AG10803 (cell line): ENCODE measurements around the gene REV1.
"Not testable (repeated sequence)": the region's sequence is repeated elsewhere in the genome, so short reads cannot be mapped to it uniquely, and the experiment has no call there.

Source experiments
- DNase-seq: peaks from one replicate; pipeline ENCODE4 v3.0.0; 2010; ENCODE audit warnings: low read depth
- H3K4me3 ChIP-seq: 2 replicates; pipeline ENCODE4 v1.5.1; 2011; ENCODE audit warnings: mild to moderate bottlenecking, low read length, control low read depth
- TF ChIP-seq, protein P1 (sequence below): conservative IDR thresholded peaks from 2 replicates; pipeline ENCODE4 v1.5.1; 2011; ENCODE audit warnings: mild to moderate bottlenecking, low read length, control low read depth, inconsistent platforms

The REV1 gene

DNA sequence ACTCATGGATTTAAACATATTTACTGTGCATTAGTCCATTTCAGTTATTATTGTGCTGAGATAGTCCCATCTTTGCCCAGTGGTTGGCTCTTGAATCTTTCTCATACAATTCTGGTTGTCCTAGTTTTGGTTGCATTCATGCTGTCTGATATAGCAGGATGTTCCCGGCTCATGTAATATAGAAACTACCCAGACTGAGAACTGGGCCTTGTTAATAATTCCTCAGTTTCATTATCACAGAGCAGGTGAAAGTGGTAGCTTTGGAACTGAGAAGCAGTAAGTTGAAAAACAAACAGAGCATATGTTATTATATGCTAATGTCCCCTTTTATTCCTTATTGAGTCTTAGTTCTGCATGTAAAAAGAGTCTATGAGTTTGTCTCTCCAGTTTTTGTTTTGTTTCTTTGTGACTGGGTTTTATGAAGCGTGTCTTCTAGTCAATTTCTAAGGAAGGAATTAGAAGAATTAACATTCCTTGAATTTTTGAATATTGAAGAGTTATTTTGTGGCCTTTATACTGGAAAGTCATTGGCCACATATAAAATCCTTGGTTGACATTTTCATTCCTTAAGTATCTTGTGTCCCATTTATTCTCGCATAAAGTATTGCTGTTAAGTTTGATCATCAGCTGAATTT, 109.3 kb downstream of the REV1 start:
- DNase-seq = peak; percentile 38
- TF ChIP-seq, protein P1, sequence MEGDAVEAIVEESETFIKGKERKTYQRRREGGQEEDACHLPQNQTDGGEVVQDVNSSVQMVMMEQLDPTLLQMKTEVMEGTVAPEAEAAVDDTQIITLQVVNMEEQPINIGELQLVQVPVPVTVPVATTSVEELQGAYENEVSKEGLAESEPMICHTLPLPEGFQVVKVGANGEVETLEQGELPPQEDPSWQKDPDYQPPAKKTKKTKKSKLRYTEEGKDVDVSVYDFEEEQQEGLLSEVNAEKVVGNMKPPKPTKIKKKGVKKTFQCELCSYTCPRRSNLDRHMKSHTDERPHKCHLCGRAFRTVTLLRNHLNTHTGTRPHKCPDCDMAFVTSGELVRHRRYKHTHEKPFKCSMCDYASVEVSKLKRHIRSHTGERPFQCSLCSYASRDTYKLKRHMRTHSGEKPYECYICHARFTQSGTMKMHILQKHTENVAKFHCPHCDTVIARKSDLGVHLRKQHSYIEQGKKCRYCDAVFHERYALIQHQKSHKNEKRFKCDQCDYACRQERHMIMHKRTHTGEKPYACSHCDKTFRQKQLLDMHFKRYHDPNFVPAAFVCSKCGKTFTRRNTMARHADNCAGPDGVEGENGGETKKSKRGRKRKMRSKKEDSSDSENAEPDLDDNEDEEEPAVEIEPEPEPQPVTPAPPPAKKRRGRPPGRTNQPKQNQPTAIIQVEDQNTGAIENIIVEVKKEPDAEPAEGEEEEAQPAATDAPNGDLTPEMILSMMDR = no peak
- no peak overlapping the region for H3K4me3 ChIP-seq

DNA sequence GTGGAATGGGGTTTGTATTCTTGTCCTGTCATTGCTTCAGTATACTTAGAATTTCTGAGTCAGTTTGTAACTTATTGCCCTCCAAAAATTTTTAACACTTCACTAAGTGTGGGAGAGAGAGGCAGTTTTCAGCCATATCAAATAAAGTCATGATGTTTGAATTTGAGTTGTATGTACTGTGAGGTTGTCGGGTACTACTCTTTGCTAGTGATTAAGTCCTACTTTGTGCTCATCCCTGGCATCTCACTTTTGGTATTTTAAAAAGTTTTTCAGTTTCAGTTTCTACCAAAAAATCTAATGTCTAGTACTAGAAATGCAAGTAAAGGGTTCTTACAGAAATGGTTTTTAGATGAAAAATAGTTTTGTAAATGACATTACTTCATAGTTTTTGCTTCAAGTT, 111.9 kb downstream of the REV1 start:
- TF ChIP-seq, protein P1 = no peak
- no peak for DNase-seq
- no peak overlapping the region for H3K4me3 ChIP-seq

DNA sequence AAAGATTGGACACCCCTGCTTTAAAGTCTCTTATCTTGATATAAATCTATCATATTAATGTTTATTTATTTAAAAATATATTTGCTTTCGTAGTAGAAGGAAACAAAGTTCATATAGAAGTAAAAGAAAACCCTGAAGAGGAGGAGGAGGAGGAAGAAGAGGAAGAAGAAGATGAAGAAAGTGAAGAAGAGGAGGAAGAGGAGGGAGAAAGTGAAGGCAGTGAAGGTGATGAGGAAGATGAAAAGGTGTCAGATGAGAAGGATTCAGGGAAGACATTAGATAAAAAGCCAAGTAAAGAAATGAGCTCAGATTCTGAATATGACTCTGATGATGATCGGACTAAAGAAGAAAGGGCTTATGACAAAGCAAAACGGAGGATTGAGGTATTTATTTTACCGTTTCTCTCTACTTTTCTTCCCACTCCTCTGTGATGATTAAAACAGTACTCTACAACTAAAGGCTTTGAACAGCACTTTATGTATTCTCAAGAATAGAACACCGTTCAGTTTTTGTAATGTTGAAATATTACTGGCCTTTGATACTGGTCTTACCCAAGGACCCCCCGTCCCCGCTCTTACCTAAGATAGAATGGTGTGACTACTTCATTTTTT, 113.5 kb downstream of the REV1 start:
- no peak for DNase-seq
- TF ChIP-seq, protein P1 = no peak
- H3K4me3 ChIP-seq = no peak overlapping the region

DNA sequence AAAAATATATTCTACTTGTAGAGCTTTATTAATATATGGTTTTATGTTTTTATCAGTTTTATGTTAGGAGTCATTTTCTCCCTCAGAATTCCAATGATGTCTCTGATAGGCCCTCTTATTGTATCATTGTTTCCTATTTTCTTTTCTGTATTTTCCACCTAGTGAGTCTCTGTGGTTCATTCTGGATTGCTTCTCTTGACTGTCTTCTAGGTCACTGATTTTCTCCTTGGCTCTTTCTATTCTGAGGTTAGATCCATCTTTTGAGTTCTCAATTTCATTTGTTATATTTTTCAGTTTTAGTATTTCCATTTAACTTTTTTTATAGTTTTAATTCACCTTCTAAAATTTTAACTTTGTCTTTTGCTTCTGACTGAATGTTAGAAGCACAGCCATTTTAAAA, 115.1 kb downstream of the REV1 start:
- no peak overlapping the region for H3K4me3 ChIP-seq
- DNase-seq = no peak
- TF ChIP-seq, protein P1 = no peak

DNA sequence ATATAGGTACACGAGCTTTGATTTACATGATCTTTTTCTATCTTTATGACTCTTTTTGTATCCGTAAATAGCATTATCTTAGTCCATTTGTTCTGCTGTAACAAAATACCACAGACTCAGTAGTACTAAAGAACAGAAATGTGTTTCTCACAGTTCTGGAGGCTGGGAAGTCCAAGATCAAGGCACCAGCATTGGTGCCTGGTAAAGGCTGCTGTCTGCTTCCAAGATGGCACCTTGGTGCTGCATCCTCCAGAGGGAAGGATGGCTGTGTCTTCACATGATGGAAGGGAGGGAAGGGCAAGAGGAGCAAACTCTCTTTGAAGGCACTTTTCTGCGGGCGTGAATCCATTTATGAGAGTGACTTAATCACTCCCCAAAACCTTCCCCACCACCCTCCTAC, 116.7 kb downstream of the REV1 start:
- H3K4me3 ChIP-seq = no peak overlapping the region
- no peak for DNase-seq
- TF ChIP-seq, protein P1 = no peak

DNA sequence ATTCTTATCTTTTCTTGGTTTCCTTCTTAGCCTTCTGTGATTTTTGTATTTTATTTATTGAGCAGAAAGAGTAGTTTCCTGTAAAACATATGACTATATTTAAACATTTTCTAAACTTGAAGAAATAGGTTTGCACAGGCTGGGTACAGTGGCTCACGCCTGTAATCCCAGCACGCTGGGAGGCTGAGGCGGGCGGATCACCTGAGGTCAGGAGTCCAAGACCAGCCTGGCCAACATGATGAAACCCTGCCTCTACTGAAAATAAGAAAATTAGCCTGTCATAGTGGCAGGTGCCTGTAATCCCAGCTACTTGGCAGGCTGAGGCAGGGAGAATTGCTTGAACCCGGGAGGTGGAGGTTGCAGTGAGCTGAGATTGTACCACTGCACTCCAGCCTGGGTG, 121.0 kb downstream of the REV1 start:
- DNase-seq, H3K4me3 ChIP-seq: not testable (repeated sequence)

DNA sequence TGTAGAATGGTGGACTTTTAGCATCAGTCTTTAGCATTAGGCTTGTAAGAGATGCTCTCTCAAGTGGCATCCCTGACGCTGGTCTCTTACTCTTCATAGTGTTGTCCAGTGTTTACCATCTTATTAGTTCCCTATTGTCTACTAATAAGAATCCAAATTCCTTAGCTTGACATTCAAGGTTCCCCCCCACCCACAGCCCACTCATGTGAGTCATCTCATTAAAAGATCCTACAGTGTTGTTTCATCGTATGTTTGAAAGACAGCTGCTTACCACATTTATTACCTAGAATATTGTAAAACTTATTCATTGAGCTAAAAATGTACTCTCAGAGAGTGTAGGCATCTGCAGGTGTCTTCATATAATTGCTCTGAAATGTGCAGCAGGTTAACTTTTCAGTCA, 124.2 kb downstream of the REV1 start:
- no peak overlapping the region for H3K4me3 ChIP-seq
- DNase-seq = no peak
- TF ChIP-seq, protein P1 = no peak

DNA sequence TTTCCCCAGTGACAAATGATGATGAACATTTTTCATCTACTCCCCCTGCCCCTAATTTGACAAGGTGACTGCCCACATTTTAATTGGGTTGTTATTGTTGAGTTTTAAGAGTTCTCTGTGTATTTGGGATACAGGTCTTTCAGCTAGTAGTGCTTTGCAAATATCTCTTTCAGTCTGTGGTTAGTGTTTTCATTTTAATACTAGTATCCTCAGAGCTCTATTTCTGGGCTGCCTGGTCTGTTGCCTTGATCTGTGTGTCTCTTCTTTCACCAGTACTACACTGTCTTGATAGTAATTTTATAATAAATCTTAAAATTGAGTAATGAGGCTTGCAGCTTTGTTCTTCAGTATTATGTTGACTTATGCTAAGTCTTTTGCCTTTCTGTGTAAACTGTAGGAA, 133.0 kb downstream of the REV1 start:
- no peak overlapping the region for H3K4me3 ChIP-seq
- DNase-seq = no peak
- TF ChIP-seq, protein P1 = no peak

DNA sequence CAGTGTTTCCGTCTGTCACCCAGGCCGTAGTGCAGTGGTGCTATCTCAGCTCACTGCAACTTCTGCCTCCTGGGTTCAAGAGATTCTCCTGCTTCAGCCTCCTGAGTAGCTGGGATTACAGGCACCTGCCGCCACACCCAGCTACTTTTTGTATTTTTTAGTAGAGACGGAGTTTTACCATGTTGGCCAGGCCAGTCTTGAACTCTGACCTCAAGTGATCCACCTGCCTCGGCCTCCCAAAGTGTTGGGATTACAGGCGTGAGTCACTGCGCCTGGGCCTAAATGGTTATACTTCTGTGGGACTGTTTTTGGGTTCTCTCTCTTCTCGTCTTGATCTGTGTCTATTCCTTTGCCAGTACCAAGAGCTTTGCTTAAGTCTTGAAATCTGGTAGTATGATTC, 135.0 kb downstream of the REV1 start:
- H3K4me3 ChIP-seq, DNase-seq: not testable (repeated sequence)
